Endothelial cell of umbilical vein (primary cell): Measurements from ENCODE around the gene ASIC4. TPM values are rescaled to one million over a fixed set of nuclear protein-coding genes. Genes with fewer than 3 reads are reported as not detected.

ENCODE experiments used
- BruUV-seq: library from RNA; stranded (reverse); fragments of 400-500 nt; replicated peaks from 2 replicates; lab custom pipeline; 2021; lab: Mats Ljungman, UMichigan
- CTCF ChIA-PET: fragments of 300-600, 350-600 bp; sonication (Branson Sonifier 250); formaldehyde crosslinking; loops from one replicate; lab custom pipeline; 2021; ENCODE audit warnings: antibody characterized with exemption, inconsistent platforms; lab: Charles Lee
- POLR2A ChIA-PET: fragments of 300-600, 350-600 bp; sonication (Branson Sonifier 250); formaldehyde crosslinking; loops from one replicate; lab custom pipeline; 2021; ENCODE audit warnings: antibody characterized with exemption, inconsistent platforms; lab: Charles Lee
- DNase-seq: peaks from one replicate; pipeline ENCODE4 v3.0.0-alpha.2; 2011; ENCODE audit warnings: low read depth, low spot score
- FAIRE-seq: peaks from 2 replicates; lab custom pipeline; 2011; peaks lifted over from hg19 to GRCh38; lab: Jason Lieb, UNC
- H2AFZ ChIP-seq: 2 replicates; pipeline ENCODE4 v1.6.0; 2012; ENCODE audit warnings: low read depth, low read length, control low read depth, inconsistent platforms
- H3K27ac ChIP-seq: 2 replicates; pipeline ENCODE4 v1.5.1; 2011; ENCODE audit warnings: low read depth, mild to moderate bottlenecking, control low read depth, low read length, moderate library complexity; ENCODE audit not compliant: insufficient read depth
- H3K27me3 ChIP-seq, 2 experiments: 2 replicates each; pipeline versions ENCODE4 v1.6.0 to v1.6.1; 2011; ENCODE audit warnings: low read length in 2 of 2, mixed read lengths in 1 of 2; ENCODE audit not compliant: control insufficient read depth in 2 of 2, insufficient read depth in 2 of 2
- H3K36me3 ChIP-seq, 2 experiments: 2 replicates in 1 of 2; 3 replicates in 1 of 2; pipeline ENCODE4 v1.5.1; 2011; ENCODE audit warnings: low read length in 2 of 2, mild to moderate bottlenecking in 1 of 2, moderate library complexity in 1 of 2; ENCODE audit not compliant: control insufficient read depth in 2 of 2, insufficient read depth in 2 of 2; ENCODE audit errors: extremely low read depth in 1 of 2
- H3K4me1 ChIP-seq: 3 replicates; pipeline ENCODE4 v1.5.1; 2011; ENCODE audit warnings: mild to moderate bottlenecking, low read length; ENCODE audit not compliant: control insufficient read depth, insufficient read depth; ENCODE audit errors: extremely low read depth
- H3K4me2 ChIP-seq: 2 replicates; pipeline ENCODE4 v1.6.1; 2011; ENCODE audit warnings: low read length, control low read depth, mixed read lengths; ENCODE audit not compliant: insufficient read depth
- H3K4me3 ChIP-seq, 3 experiments: fragments of 200-600 bp in 1 of 3; sonication (generic), shearing (Covaris generic) in 1 of 3; replicated peaks in 1 of 3; 2 replicates each; pipeline ENCODE4 v1.5.1; 2011 to 2016; ENCODE audit warnings: control low read depth in 3 of 3, low read length in 3 of 3, mild to moderate bottlenecking in 2 of 3, inconsistent platforms in 1 of 3, low read depth in 1 of 3, moderate library complexity in 1 of 3; ENCODE audit not compliant: insufficient read depth in 1 of 3
- H3K79me2 ChIP-seq: 2 replicates; pipeline ENCODE4 v1.6.0; 2012; ENCODE audit warnings: low read length, inconsistent platforms; ENCODE audit not compliant: control insufficient read depth, insufficient read depth
- H3K9ac ChIP-seq: replicated peaks from 2 replicates; pipeline ENCODE3; 2011; ENCODE audit warnings: low read length, control low read depth; ENCODE audit not compliant: insufficient read depth; ENCODE audit errors: extremely low read depth
- H3K9me1 ChIP-seq: replicated peaks from 3 replicates; pipeline ENCODE4 v1.6.0; 2011; ENCODE audit warnings: mild to moderate bottlenecking, low read length; ENCODE audit not compliant: control insufficient read depth, insufficient read depth; ENCODE audit errors: extremely low read depth
- H3K9me3 ChIP-seq: replicated peaks from 2 replicates; pipeline ENCODE4 v1.5.1; 2012; ENCODE audit warnings: low read length, inconsistent platforms; ENCODE audit not compliant: control insufficient read depth, insufficient read depth
- H4K20me1 ChIP-seq: replicated peaks from 2 replicates; pipeline ENCODE3; 2011; ENCODE audit warnings: mild to moderate bottlenecking, low read length; ENCODE audit not compliant: control insufficient read depth, insufficient read depth; ENCODE audit errors: extremely low read depth
- CTCF ChIP-seq, 2 donors: IDR thresholded peaks; 1 replicate in 1 of 2; 2 replicates in 1 of 2; pipeline ENCODE4 v1.5.1; 2011; ENCODE audit warnings: low read length in 2 of 2, mild to moderate bottlenecking in 2 of 2, moderate library complexity in 2 of 2, control low read depth in 1 of 2, inconsistent platforms in 1 of 2, low read depth in 1 of 2; ENCODE audit not compliant: insufficient read depth in 1 of 2; ENCODE audit errors: extremely low read depth in 1 of 2
- EZH2 ChIP-seq: IDR thresholded peaks from 2 replicates; pipeline ENCODE4 v1.6.1; 2012; ENCODE audit warnings: borderline replicate concordance, low read depth, mild to moderate bottlenecking, moderate library complexity, low read length, inconsistent platforms; ENCODE audit not compliant: severe bottlenecking
- FOS ChIP-seq: IDR thresholded peaks from 2 replicates; pipeline ENCODE4 v1.6.1; 2011; ENCODE audit warnings: mild to moderate bottlenecking, low read length, moderate library complexity, borderline replicate concordance; ENCODE audit not compliant: insufficient read depth
- GATA2 ChIP-seq: IDR thresholded peaks from 2 replicates; pipeline ENCODE4 v1.7.0; 2011; ENCODE audit warnings: low read depth, mild to moderate bottlenecking, moderate library complexity, mixed read lengths, low read length; ENCODE audit not compliant: insufficient read length, insufficient read depth
- JUN ChIP-seq: IDR thresholded peaks from 2 replicates; pipeline ENCODE4 v1.6.1; 2011; ENCODE audit warnings: borderline replicate concordance, low read depth; ENCODE audit not compliant: insufficient read length, insufficient read depth
- MYC ChIP-seq: IDR thresholded peaks from one replicate; pipeline ENCODE4 v1.6.1; 2011; ENCODE audit warnings: mild to moderate bottlenecking, low read depth, low read length
- POLR2A ChIP-seq: IDR thresholded peaks from 2 replicates; pipeline ENCODE4 v1.6.1; 2012; ENCODE audit warnings: low read depth, mild to moderate bottlenecking, control low read depth, low read length
- POLR2AphosphoS5 ChIP-seq: IDR thresholded peaks from 2 replicates; pipeline ENCODE4 v1.6.1; 2012; ENCODE audit warnings: low read depth, mild to moderate bottlenecking, control low read depth, low read length, moderate library complexity; ENCODE audit not compliant: insufficient read depth
- dilution Hi-C: fragments of 300-500 bp; cut with MboI; formaldehyde crosslinking; loops from one replicate; pipeline ENCODE4 v1.15.0; 2019; ENCODE audit warnings: low sequenced_read_pairs; ENCODE audit not compliant: extremely low pct_ligation_motif_present
- intact Hi-C: fragments of 100-400 bp; cut with micrococcal nuclease; formaldehyde crosslinking; loops from one replicate; pipeline ENCODE4 v1.10.0; 2022
- polyA plus RNA-seq, 4 experiments: library from polyadenylated mRNA; depleted of rRNA in 3 of 4; stranded (reverse) in 3 of 4; unstranded in 1 of 4; fragments of >200 nt; gene quantifications; 2 replicates each; pipeline versions ENCODE4 v1.2.1 to v1.2.3, GENCODE V29; 2011 to 2012; ENCODE audit warnings: missing spikeins in 1 of 4
- total RNA-seq: library from RNA; stranded (reverse); gene quantifications from 2 replicates; pipeline ENCODE4 v1.2.3, GENCODE V29; 2021
- TF ChIP-seq, protein P1 (sequence below): IDR thresholded peaks from 2 replicates; pipeline ENCODE4 v1.6.1; 2011; ENCODE audit not compliant: insufficient read depth, insufficient read length

Gene ASIC4
- total and polyA plus RNA-seq, 2 donors (not counting 3 experiments of a cell fraction or from before 2014, with no cell fraction given), result not detected

DNA sequence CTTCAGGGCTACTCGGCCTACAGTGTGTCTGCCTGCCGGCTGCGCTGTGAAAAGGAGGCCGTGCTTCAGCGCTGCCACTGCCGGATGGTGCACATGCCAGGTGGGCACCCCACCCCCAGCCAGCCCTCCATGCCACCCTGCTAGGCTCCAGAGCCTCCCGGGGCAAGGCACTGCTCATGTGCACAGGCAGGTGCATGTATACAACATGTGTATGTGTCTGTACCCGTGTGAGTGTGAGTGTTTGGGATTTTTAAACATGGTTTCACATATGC, 18.0 kb downstream of the ASIC4 start:
- Histone ChIP-seq H4K20me1 (no peaks in the 10 kb centered on the region), H3K9me3 (no peaks in the 10 kb centered on the region), H3K4me3 (no peak overlapping the region), H3K79me2 (no peaks in the 10 kb centered on the region), H3K9ac (no peak overlapping the region), H3K27ac (no peak overlapping the region), H3K4me2 (no peak overlapping the region), H2AFZ (no peak overlapping the region), H3K27me3 (peaks cover 22 to 25% of the 10 kb centered on the region in 2 experiments), H3K36me3 (no peaks in the 10 kb centered on the region), H3K9me1 (no peaks in the 10 kb centered on the region), H3K4me1 (no peaks in the 10 kb centered on the region)
- ChIA-PET CTCF (interaction anchor here (5.2 to 12.6 kb wide), 4 partner anchors 41 to 130 kb away, joined by 115 to 731 read pairs (median 255); partner anchors contain the start of gene GMPPA), POLR2A (no interaction called here)
- BruUV-seq, result no TSS peak
- intact Hi-C loops (no loop called here), dilution Hi-C loops (no loop called here)
- no peak for DNase-seq
- TF ChIP-seq, protein P1, sequence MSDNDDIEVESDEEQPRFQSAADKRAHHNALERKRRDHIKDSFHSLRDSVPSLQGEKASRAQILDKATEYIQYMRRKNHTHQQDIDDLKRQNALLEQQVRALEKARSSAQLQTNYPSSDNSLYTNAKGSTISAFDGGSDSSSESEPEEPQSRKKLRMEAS, result no peak
- no peak for TF ChIP-seq JUN
- no peak for TF ChIP-seq POLR2A
- TF ChIP-seq MYC, result no peak
- no peak for TF ChIP-seq POLR2AphosphoS5
- TF ChIP-seq CTCF (IDR thresholded peaks at IDR 0.05; ENCODE audit: extremely low read depth in 1 of 2, insufficient read depth in 1 of 2, low read depth in 1 of 2, low read length in 2 of 2), result no peak
- no peak for TF ChIP-seq GATA2
- no peak for TF ChIP-seq FOS
- TF ChIP-seq EZH2, result no peak
- FAIRE-seq, result no peak
